ENCODE data around the gene GRIN1.

DNA sequence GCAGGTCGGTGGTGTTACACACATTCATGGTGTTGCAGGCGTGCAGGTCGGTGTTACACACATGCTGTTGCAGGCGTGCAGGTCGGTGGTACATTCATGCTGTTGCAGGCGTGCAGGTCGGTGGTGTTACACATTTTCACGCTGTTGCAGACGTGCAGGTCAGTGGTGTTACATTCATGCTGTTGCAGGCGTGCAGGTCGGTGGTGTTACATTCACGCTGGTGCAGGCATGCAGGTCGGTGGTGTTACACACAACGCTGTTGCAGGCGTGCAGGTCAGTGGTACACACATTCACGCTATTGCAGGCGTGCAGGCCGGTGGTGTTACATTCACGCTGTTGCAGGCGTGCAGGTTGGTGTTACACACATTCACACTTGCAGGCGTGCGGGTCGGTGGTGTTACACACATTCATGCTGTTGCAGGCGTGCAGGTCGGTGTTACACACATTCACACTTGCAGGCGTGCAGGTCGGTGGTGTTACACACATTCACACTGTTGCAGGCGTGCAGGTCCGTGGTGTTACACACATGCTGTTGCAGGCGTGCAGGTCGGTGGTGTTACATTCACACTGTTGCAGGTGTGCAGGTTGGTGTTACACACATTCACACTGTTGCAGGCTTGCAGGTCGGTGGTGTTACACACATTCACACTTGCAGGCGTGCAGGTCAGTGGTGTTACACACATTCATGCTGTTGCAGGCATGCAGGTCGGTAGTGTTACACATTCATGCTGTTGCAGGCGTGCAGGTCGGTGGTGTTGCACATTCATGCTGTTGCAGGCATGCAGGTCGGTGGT is 35.6 kb upstream of the GRIN1 start:
- TF ChIP-seq POLR2A (IDR thresholded peaks at IDR 0.05; ENCODE audit: low read length) (no peak), GATA1 (IDR thresholded peaks at IDR 0.05; ENCODE audit: low read depth, low read length) (no peak)
